ENCODE measurements around the gene VMP1.
A peak's percentile ranks its signal among the peaks of the same experiment; 100 is the strongest.
"Not testable (repeated sequence)": the region's sequence is repeated elsewhere in the genome, so short reads cannot be mapped to it uniquely, and the experiment has no call there.

Gene VMP1

GRCh38 chr17:59712862-59713261 lies 5.4 kb downstream of the VMP1 start:
- no peak for DNase-seq

GRCh38 chr17:59714255-59714654 lies 6.8 kb downstream of the VMP1 start:
- DNase-seq: no peak

- no peak for DNase-seq
These were observed 9.0 kb downstream of the VMP1 start for GRCh38 chr17:59716427-59716826.

DNA sequence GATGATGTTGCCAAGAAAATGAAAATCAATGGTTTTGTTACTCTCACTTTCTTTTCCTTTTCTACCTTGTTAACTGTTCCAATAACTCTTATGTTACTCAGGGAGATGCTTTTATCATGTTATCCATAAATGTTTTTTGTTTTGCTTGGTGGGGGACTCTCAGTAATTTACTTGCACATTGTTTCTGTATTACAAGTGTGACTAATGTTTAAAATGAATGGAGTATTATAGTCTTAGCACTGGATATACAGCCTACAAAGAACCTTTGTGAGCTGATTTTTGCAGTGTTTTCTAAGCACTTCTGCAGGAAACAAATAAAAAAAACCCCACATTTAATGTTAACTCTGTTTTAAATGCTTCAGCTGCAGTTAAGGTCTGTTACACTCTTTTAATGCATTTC lies 12.1 kb downstream of the VMP1 start:
- no peak for DNase-seq

GRCh38 chr17:59722623-59723022 lies 15.2 kb downstream of the VMP1 start:
- DNase-seq: no peak

DNA sequence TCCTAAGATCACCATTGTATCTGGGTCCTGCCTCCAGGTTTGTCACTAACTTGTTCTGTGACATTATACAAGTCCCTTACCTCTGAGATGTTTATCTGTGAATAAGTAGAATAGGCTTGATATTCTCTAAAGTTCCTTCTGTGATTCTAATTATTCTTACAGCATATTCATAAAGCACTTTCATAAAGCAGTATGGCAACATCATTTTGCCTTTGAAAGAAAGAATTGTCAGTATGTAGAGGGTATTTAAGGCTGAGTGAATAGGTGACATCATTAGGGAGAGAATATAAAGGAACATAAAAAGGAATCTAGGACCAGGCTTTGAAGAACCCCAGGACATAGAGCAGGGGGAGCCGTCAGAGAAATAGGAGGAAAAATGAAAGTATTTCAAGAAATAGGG lies 15.6 kb downstream of the VMP1 start:
- DNase-seq: no peak

GRCh38 chr17:59723607-59724006 lies 16.2 kb downstream of the VMP1 start:
- DNase-seq: no peak

DNA sequence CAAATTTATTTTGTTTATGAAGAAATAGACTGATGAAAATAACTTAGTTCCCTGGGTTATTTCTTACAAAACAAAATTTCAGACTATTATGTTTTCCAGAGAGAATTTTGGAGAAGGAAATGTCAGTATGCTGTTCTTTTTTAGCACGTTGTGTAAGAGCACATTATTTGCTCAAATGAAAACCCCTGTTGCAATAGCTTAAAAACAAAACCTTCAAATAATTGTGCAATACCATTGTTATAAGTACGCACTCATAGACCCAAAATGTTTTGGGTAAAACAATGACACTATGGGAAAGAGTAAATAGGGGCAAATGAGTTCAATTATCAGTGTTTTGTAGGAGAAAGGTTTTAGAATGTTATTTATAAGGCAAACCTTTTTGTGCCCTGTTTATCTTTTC lies 18.2 kb downstream of the VMP1 start:
- DNase-seq: no peak

DNA sequence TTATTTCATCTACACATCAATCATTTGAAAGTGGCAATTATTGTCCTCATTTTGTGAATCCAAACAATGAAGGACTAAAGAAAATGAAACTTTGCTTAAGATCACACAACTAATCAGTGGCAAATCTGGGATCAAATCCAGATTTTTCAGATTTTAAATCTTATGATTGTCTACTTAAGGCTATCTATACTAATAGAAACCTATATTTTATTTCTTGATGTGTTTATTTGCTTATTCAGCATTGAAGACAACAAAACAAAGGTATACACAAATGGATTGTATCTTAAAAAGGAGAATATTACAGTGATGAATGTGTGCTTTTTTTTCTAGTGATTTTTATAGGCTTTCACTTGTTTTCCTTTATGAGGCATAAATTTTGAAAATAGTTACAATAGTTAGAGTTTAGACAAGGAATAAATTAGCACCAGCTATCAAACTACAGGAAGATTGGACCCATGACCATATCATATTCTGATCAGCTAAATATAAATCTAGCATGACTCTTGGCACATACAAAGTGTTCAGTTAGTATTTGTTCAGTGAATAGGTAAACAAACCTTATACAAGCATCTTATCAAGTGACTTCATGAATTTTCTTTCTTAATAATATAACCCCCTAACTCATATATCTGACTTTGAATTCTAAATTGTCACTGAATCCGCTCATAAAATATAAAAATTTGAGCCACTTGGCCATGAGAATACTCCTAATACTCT lies 20.5 kb downstream of the VMP1 start:
- no peak for DNase-seq

DNA sequence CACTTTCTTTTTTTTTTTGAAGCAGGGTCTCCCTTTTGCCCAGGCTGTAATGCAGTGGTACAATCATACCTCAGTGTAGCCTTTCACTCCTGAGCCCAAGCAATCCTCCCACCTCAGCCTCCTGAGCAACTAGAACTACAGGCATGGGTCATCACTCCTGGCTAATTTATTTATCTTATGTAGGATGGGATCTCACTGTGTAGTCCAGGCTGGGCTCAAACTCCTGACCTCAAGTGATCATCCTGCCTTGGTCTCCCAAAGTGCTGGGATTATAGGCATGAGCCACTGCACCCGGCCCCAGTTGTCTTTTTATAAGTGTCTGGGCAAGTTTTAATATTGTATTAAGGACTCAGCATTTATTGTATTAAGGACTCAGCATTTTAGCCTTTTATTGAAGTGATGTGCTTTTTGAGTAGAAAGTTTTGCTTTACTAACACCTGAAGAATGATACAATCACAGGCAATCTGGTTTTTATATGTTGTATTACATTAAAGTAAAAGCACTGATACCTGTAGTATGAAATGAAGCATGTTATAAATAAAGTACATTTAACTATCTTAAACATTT lies 22.9 kb downstream of the VMP1 start:
- DNase-seq: no peak

- DNase-seq: no peak
These were observed 26.2 kb downstream of the VMP1 start for GRCh38 chr17:59733697-59734096.

DNA sequence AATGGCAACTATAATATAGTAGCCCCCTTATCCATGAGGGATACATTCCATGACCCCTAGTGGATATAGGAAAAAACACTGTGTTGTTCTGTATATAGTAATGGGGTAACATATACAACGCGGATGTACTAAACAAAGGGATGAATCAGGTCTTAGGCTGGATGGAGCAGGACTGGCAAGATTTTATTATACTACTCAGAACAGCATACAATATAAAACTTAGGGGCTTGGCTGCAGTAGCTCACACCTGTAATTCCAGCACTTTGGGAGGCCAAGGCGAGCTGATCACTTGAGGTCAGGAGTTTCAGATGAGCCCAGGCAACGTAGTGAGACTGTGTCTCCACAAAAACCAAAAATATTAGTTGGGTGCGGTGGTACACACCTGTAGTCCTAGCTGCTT lies 26.8 kb downstream of the VMP1 start:
- DNase-seq: no peak

DNA sequence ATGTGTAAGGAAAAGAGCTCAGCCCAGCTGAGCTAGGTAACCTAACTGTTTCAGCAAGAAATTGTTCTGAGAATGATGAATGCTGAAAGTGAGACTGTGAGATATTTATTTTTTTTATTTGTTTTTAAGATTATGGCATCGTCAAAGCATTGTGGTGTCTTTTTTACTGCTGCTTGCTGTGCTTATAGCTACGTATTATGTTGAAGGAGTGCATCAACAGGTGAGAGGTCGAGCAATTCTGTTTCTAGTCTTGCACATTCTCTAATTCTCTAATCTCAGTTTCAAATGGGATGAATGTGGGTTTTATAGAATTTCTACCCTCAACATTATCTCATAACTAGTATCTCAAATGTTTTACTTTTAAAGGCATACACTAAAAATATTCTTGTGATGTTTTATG lies 29.9 kb downstream of the VMP1 start:
- DNase-seq: no peak

GRCh38 chr17:59743842-59744241 lies 36.4 kb downstream of the VMP1 start:
- DNase-seq: no peak

GRCh38 chr17:59745040-59745439 lies 37.6 kb downstream of the VMP1 start:
- no peak for DNase-seq

GRCh38 chr17:59746849-59747445 lies 39.5 kb downstream of the VMP1 start:
- peak in 1 of 3 experiments; percentile 44 for DNase-seq

- DNase-seq: no peak
These were observed 41.1 kb downstream of the VMP1 start for GRCh38 chr17:59748591-59748990.

DNA sequence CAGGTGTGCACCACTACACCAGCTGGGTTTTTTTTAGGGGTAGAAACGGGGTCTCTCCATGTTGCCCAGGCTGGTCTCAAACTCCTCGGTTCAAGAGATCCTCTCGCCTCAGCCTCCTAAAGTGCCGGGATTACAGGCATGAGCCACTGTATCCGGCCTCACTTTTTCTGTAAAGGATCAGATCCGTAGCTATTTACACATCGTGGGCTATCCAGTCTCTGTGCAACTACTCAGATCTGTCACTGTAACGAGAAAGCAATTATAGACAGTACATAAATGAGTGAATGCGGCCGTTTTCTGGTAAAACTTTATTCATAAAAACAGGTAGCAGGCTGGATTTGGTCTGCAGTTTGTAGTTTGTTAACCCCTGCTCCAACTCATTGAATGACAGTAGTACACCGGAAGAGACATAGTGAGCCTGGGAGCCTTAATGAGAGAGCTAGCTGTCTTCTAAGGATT lies 44.5 kb downstream of the VMP1 start:
- DNase-seq: no peak

DNA sequence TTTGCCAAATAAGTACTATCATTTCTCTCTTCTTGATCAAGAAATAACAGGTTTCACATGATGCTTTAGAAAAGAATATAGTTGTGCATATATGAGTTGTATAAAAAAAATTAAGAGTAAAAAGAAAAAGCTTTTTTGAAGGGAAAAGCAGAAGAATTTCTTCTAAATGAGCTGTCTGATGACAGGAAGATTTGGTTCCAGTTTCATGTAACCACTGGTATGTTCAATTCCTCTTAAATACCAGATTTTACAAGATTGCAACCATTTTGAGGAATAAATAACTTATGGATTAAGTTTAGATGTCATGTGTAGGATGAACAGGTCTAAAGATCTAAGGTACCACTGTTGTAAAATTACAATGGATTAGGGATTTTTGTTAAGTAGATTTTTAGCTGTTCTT lies 45.0 kb downstream of the VMP1 start:
- no peak for DNase-seq

GRCh38 chr17:59752922-59753321 lies 45.5 kb downstream of the VMP1 start:
- DNase-seq: no peak

DNA sequence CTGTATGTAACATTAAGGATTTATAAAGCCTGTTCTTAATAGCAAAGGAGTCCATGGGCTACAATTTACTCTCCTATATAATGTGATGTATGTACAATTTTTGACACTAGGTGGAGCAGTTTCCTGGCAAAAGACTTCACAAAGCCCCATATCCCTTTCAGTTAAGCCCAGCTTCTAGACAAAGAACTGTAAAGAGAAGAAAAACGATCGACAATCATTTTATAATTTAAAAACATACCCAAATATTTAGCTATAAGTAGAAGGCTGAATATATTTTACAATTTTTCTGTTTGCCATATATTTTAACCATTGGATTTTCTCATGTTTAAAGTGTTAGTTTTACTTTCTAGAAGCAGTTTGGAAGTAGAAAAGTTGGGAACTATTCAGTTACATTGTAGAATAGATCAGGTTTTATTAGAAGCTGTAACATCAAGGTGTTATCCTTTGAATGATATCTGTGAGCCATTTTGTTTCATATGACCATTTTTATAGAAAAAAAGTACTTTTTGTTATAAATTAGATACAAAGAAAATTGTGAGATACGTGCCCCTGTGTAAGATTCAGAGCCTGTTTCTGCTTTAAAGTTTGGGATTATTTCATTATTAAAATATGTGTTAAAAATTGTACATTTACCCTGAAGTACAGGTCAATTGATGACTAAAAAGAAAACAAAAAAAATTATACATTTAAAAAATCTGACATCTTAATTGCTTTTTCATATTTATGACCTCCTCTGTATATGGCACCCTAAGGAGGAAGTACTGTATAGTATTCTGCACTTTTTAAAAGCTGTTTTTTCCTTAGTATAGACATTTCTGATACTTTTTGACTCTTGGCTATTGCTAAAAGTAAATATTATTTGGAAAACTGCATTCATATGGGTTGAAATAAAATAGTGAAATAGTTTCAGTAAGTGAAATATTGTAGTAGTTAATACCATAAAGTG lies 46.3 kb downstream of the VMP1 start:
- DNase-seq: peak; percentile 43 to 91 (median 67)

- peak in 1 of 3 experiments; percentile 27 for DNase-seq
These were observed 47.1 kb downstream of the VMP1 start for GRCh38 chr17:59754552-59754951.

DNA sequence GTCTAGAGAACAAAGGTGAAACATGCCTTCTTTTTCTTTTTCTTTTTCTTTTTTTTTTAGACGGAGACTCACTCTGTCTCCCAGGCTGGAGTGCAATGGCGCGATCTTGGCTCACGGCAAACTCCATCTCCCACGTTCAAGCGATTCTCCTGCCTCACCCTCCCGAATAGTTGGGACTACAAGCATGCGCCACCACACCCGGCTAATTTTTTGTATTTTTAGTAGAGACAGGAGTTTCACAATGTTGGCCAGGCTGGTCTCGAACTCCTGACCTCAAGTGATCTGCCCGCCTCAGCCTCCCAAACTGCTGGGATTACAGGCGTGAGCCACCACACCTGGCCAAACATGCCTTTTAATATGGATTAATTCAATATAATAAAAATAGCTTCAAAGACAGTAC lies 47.6 kb downstream of the VMP1 start:
- DNase-seq: not testable (repeated sequence)
